Lung (tissue), 12 donors: ENCODE measurements around the gene CACNA1E. TPM values are rescaled to one million over a fixed set of nuclear protein-coding genes. Genes with fewer than 3 reads are reported as not detected.

ENCODE experiments used
- ATAC-seq: fragments of 200-7000 bp; cut with Tn5 transposase; one replicate; pipeline ENCODE4 v1.9.1; 2020; ENCODE audit warnings: moderate number of reproducible peaks; ENCODE audit not compliant: insufficient read depth, low FRiP score
- DNase-seq, 3 donors: peaks; one replicate each; pipeline ENCODE4 v3.0.0-alpha.2; 2013 to 2017
- H3K27ac ChIP-seq, 2 donors: one replicate each; pipeline ENCODE4 v1.5.1; 2013; ENCODE audit warnings: mild to moderate bottlenecking in 2 of 2, moderate library complexity in 2 of 2, control low read depth in 1 of 2, inconsistent platforms in 1 of 2, low read depth in 1 of 2, low read length in 1 of 2
- H3K27me3 ChIP-seq, 3 donors: one replicate each; pipeline ENCODE4 v1.5.1; 2013; ENCODE audit warnings: low read length in 2 of 3; ENCODE audit not compliant: control insufficient read depth in 3 of 3, insufficient read depth in 3 of 3
- H3K36me3 ChIP-seq, 4 donors: one replicate each; pipeline ENCODE4 v1.5.1; 2013; ENCODE audit warnings: low read length in 4 of 4, mild to moderate bottlenecking in 1 of 4, moderate library complexity in 1 of 4; ENCODE audit not compliant: control insufficient read depth in 4 of 4, insufficient read depth in 4 of 4
- H3K4me1 ChIP-seq, 5 donors: one replicate each; pipeline ENCODE4 v1.5.1; 2013; ENCODE audit warnings: low read length in 5 of 5, mild to moderate bottlenecking in 2 of 5, moderate library complexity in 1 of 5; ENCODE audit not compliant: control insufficient read depth in 5 of 5, insufficient read depth in 5 of 5
- H3K4me3 ChIP-seq: one replicate; pipeline ENCODE4 v1.5.1; 2013; ENCODE audit warnings: mild to moderate bottlenecking, control low read depth, moderate library complexity
- H3K9ac ChIP-seq, 2 donors: one replicate each; pipeline ENCODE4 v1.5.1; 2013; ENCODE audit warnings: low read length in 2 of 2, control low read depth in 1 of 2; ENCODE audit not compliant: insufficient read depth in 1 of 2
- H3K9me3 ChIP-seq, 4 donors: one replicate each; pipeline ENCODE4 v1.5.1; 2013; ENCODE audit warnings: low read length in 3 of 4, mild to moderate bottlenecking in 1 of 4, moderate library complexity in 1 of 4; ENCODE audit not compliant: control insufficient read depth in 4 of 4, insufficient read depth in 3 of 4
- WGBS, 2 donors: extraction: QIAGEN DNeasy Blood & Tissue Kit; methylation state at CpG; one replicate each; pipeline ENCODE4 v1.1.7; 2013; 5-methylcytosine and 5-hydroxymethylcytosine counted together
- polyA plus RNA-seq, 2 donors: library from polyadenylated mRNA; stranded (reverse); fragments of 200-250 nt; gene quantifications; one replicate each; pipeline ENCODE4 v1.2.1, GENCODE V29; 2013
- total RNA-seq, 2 donors: library from RNA; depleted of rRNA in 1 of 2; stranded (reverse); fragments of >200 nt in 1 of 2; gene quantifications; one replicate each; pipeline ENCODE4 v1.2.1, GENCODE V29; 2014 to 2021
- TF ChIP-seq, protein P1 (sequence below): IDR thresholded peaks from 2 replicates; pipeline ENCODE4 v1.5.1; 2012; ENCODE audit warnings: mild to moderate bottlenecking; ENCODE audit errors: control extremely low read depth, extremely low read depth
- donor health status: control.
- donor health status: control.
- donor health status: Bipolar disorder and iron deficiency.
- donor health status: healthy.
- donor health status: DM: yes; HTN: yes; CAD: no.

Gene CACNA1E
- total and polyA plus RNA-seq, 4 donors: 0.02 to 1.4 (median 0.80) TPM

DNA sequence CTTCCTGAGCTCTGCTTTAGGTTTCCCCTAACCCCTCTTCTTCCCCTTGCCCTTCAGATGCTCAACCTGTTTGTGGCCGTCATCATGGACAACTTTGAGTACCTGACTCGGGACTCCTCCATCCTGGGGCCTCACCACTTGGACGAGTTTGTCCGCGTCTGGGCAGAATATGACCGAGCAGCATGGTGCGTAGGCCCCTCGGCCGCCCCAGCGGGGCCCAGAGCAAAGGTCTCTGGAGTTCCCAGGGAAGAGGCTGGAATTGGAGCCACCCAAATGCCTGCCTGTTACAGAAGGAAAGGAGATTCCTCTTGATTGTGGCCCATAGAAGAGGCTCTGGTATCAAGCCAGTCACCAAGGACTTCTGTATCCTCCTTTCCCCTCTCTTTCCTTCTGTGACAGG is 292.7 kb downstream of the CACNA1E start:
- H3K36me3 ChIP-seq: no peaks in the 10 kb centered on the region
- H3K27ac ChIP-seq: no peak overlapping the region
- TF ChIP-seq, protein P1, sequence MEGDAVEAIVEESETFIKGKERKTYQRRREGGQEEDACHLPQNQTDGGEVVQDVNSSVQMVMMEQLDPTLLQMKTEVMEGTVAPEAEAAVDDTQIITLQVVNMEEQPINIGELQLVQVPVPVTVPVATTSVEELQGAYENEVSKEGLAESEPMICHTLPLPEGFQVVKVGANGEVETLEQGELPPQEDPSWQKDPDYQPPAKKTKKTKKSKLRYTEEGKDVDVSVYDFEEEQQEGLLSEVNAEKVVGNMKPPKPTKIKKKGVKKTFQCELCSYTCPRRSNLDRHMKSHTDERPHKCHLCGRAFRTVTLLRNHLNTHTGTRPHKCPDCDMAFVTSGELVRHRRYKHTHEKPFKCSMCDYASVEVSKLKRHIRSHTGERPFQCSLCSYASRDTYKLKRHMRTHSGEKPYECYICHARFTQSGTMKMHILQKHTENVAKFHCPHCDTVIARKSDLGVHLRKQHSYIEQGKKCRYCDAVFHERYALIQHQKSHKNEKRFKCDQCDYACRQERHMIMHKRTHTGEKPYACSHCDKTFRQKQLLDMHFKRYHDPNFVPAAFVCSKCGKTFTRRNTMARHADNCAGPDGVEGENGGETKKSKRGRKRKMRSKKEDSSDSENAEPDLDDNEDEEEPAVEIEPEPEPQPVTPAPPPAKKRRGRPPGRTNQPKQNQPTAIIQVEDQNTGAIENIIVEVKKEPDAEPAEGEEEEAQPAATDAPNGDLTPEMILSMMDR: no peak
- H3K4me3 ChIP-seq: no peak overlapping the region
- H3K4me1 ChIP-seq: no peaks in the 10 kb centered on the region
- H3K9ac ChIP-seq: no peak overlapping the region
- DNase-seq (no peak), ATAC-seq (no peak)
- peaks cover 0 to 3% (median 0%) of the 10 kb centered on the region in 4 donors for H3K9me3 ChIP-seq
- 88 to 95% methylated on average over 10 of the region's 10 CpGs for WGBS, 2 donors
- H3K27me3 ChIP-seq: no peaks in the 10 kb centered on the region

- 84 to 92% methylated on average over 2 of the region's 2 CpGs for WGBS, 2 donors
- Histone ChIP-seq H3K36me3 (no peaks in the 10 kb centered on the region), H3K27ac (no peak overlapping the region), H3K27me3 (no peaks in the 10 kb centered on the region), H3K9ac (no peak overlapping the region), H3K9me3 (peaks cover 0 to 3% (median 0%) of the 10 kb centered on the region in 4 donors), H3K4me1 (no peaks in the 10 kb centered on the region), H3K4me3 (no peak overlapping the region)
- TF ChIP-seq, protein P1: no peak
- ATAC-seq (no peak), DNase-seq (no peak)
Measured at GRCh38 chr1:181777286-181777685, 294.0 kb downstream of the CACNA1E start.

DNA sequence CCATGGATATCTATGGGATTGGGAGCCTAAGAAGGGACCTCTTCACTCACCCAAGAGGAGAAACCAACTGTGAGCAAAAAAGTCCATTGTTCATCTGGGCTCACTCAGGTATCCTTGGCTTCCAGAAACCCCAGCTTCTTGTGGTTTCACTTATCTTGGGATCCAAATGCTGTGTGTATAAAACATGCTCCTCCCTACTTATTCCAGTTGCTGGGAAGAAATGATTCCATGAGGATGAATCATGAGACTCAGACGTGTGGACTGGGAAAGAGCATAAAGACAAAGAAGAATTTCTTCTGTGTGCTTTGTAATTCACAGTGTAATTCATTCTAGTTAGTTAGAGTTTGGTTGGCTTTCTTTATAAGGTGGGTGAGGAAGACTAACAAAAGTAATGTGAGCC is 294.5 kb downstream of the CACNA1E start:
- WGBS, 2 donors: 42 to 76% methylated on average over 1 of the region's 1 CpG
- no peaks in the 10 kb centered on the region for H3K27me3 ChIP-seq
- no peak for ATAC-seq

More for the DNA sequence above, 294.5 kb downstream of the CACNA1E start:
- H3K36me3 ChIP-seq: no peaks in the 10 kb centered on the region
- H3K9me3 ChIP-seq: peaks cover 0 to 3% (median 0%) of the 10 kb centered on the region in 4 donors
- no peak overlapping the region for H3K4me3 ChIP-seq
- no peaks in the 10 kb centered on the region for H3K4me1 ChIP-seq
- H3K9ac ChIP-seq: no peak overlapping the region
- no peak for DNase-seq
- H3K27ac ChIP-seq: no peak overlapping the region
- TF ChIP-seq, protein P1: no peak
